Chondrocyte (in vitro differentiated cells): ENCODE measurements around the gene TANC1. TPM values are rescaled to one million over a fixed set of nuclear protein-coding genes. Genes with fewer than 3 reads are reported as not detected.
"Not testable (repeated sequence)": the region's sequence is repeated elsewhere in the genome, so short reads cannot be mapped to it uniquely, and the experiment has no call there.

Source experiments
- DNase-seq: peaks from one replicate; pipeline ENCODE4 v3.0.0; 2021; ENCODE audit warnings: mixed read lengths, low spot score
- H3K27ac Mint-ChIP-seq: one replicate; pipeline ENCODE4 v1.8.0; 2021; ENCODE audit warnings: mild to moderate bottlenecking, moderate library complexity, mixed read lengths; ENCODE audit not compliant: unreplicated experiment
- H3K27me3 Mint-ChIP-seq: 2 replicates; pipeline ENCODE4 v1.8.0; 2021; ENCODE audit warnings: low read depth, mixed read lengths
- H3K36me3 Mint-ChIP-seq: 2 replicates; pipeline ENCODE4 v1.8.0; 2021; ENCODE audit warnings: low read depth, mixed read lengths
- H3K4me1 Mint-ChIP-seq: 2 replicates; pipeline ENCODE4 v1.8.0; 2021; ENCODE audit warnings: low read depth, mild to moderate bottlenecking, mixed read lengths
- H3K4me3 Mint-ChIP-seq: one replicate; pipeline ENCODE4 v1.8.0; 2021; ENCODE audit warnings: mild to moderate bottlenecking, moderate library complexity, mixed read lengths; ENCODE audit not compliant: unreplicated experiment
- H3K9me3 Mint-ChIP-seq: 2 replicates; pipeline ENCODE4 v1.8.0; 2021; ENCODE audit warnings: low read depth, mixed read lengths
- total RNA-seq: library from RNA; stranded (reverse); gene quantifications from 3 replicates; pipeline ENCODE4 v1.2.1, GENCODE V29; 2021
- TF ChIP-seq, protein P1 (sequence below): fragments of 200-600 bp; sonication (generic); IDR thresholded peaks from 2 replicates; pipeline ENCODE4 v1.5.0; 2021; ENCODE audit warnings: antibody characterized with exemption, mild to moderate bottlenecking, moderate library complexity

The TANC1 gene
- total RNA-seq, 1 donor from 2014 or later, result 29.5 TPM

DNA sequence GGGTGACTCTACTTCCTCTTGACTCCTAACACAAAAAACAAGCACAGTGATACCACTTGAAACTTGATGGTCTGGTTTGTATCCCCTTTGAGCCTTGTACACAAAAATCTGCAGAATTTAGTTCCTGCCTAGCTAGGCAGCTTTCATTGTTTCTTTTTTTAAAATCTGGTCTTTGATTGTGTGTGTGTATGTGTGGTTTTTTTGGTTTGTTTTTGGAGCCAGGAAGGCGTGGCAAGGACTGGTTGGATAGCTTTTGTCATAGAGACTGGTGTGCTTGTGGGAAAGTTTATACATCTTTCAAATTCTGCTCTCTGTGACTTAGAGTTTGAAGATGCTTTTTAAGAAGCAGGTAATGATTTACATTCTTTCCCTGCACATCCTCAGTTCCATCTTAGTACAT lies 127.4 kb downstream of the TANC1 start:
- DNase-seq, result no peak
- Mint-ChIP-seq H3K27me3 (no peaks in the 10 kb centered on the region), H3K4me3 (no peak overlapping the region), H3K9me3 (peaks cover 7% of the 10 kb centered on the region), H3K27ac (peak overlapping the region; percentile 13), H3K4me1 (peaks cover 72% of the 10 kb centered on the region), H3K36me3 (peaks cover 3% of the 10 kb centered on the region)
- TF ChIP-seq, protein P1, sequence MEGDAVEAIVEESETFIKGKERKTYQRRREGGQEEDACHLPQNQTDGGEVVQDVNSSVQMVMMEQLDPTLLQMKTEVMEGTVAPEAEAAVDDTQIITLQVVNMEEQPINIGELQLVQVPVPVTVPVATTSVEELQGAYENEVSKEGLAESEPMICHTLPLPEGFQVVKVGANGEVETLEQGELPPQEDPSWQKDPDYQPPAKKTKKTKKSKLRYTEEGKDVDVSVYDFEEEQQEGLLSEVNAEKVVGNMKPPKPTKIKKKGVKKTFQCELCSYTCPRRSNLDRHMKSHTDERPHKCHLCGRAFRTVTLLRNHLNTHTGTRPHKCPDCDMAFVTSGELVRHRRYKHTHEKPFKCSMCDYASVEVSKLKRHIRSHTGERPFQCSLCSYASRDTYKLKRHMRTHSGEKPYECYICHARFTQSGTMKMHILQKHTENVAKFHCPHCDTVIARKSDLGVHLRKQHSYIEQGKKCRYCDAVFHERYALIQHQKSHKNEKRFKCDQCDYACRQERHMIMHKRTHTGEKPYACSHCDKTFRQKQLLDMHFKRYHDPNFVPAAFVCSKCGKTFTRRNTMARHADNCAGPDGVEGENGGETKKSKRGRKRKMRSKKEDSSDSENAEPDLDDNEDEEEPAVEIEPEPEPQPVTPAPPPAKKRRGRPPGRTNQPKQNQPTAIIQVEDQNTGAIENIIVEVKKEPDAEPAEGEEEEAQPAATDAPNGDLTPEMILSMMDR, result no peak

DNA sequence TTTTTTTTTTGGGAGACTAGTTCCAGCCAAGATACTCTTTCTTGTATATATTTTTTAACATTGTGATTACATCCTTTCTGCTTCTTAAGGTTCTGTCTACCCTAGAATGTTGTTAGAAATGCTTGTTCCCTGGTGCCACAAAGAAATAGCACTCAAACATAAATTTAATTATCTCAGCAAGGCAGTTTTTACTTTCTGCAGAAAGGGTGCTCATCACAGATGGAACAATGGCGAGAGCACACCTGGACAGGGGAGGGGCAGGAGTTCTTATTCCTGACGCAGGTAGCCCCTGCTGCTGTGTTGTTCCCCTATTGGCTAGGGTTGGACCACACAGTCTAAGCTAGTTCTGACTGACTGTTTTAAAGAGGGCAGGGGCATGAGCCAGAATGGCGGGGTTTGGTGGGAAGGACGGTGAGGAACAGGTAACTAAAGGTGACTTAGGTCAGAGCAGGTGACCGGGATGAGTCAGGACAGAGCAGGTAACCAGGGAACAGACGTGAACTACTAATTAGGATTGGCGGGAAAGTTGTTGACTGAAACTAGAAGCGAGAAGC lies 127.9 kb downstream of the TANC1 start:
- DNase-seq, H3K4me3 Mint-ChIP-seq, H3K27me3 Mint-ChIP-seq, H3K9me3 Mint-ChIP-seq, H3K27ac Mint-ChIP-seq, H3K36me3 Mint-ChIP-seq: not testable (repeated sequence)
- H3K4me1 Mint-ChIP-seq, result peaks cover 66% of the 10 kb centered on the region

DNA sequence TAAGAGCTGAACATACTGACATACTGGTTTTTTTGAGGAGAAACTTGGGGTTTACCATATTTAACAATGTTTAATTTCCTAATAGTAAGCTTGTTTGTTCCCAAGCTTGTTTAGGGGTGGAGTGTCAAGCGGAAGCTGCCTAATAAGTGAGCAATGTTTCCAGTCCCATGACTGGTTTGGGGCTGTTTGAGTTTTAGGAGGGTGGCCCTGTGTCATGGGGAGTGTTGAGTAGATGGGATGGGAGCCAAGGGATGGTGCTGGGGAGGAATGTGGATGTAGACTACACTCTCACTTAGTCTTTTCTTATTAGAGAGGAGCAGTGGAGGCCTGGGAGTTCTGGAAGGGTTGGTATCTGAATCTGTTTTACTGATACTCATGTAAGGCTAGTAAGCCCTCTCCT lies 128.5 kb downstream of the TANC1 start:
- Mint-ChIP-seq H3K27ac (peak overlapping the region; percentile 32), H3K4me1 (peaks cover 63% of the 10 kb centered on the region)

DNA sequence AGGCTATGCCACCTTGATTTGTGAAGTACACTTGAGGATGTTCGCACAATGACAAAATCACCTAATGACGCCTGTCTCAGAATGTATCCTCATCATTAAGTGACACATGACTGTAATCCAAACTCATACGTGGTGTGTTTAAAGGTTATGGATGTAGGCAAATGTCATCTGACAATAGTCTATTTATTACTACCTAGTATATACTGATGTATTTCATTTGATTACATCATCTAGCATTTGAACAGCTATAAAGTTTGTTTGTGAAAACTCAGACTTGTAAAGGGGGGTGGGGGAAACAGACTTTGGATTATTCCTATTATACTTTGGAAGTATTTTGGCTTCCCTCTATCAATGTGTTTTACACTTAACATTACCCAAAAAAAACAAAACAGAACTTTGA lies 129.9 kb downstream of the TANC1 start:
- Mint-ChIP-seq H3K4me1 (peaks cover 50% of the 10 kb centered on the region), H3K4me3 (no peak overlapping the region), H3K9me3 (peaks cover 7% of the 10 kb centered on the region), H3K27ac (peak overlapping the region; percentile 77), H3K27me3 (no peaks in the 10 kb centered on the region), H3K36me3 (peaks cover 6% of the 10 kb centered on the region)
- TF ChIP-seq, protein P1, result no peak
- DNase-seq, result no peak

More for the DNA sequence above, 128.5 kb downstream of the TANC1 start:
- TF ChIP-seq, protein P1, result no peak
- peaks cover 4% of the 10 kb centered on the region for H3K36me3 Mint-ChIP-seq
- H3K9me3 Mint-ChIP-seq, result peaks cover 7% of the 10 kb centered on the region
- no peak for DNase-seq
- no peak overlapping the region for H3K4me3 Mint-ChIP-seq
- H3K27me3 Mint-ChIP-seq, result no peaks in the 10 kb centered on the region

DNA sequence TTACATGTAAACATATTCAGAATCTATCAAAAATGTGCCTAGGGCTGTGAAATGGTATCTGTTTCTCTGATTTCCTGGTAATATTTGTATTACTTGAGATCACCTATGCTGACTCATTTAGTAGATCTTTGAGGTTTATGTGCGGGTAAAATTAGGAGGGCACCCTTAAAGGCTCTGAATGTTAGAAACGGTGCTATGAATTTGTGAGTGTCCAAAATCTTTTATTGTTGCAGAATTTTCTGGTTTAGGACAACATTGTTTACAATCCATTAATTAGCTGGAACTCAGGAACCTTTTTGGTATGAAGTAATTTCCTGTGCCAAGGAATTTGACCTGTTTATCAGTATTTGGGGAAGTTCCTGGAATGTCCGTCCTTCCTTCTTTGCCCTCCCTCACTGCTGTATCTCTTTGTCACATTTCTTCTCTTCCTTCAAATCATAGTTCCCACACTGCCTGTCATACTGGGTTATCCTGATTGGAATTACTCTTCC lies 130.5 kb downstream of the TANC1 start:
- H3K4me1 Mint-ChIP-seq, result peaks cover 44% of the 10 kb centered on the region
- H3K27me3 Mint-ChIP-seq, result no peaks in the 10 kb centered on the region
- peaks cover 7% of the 10 kb centered on the region for H3K9me3 Mint-ChIP-seq
- no peak overlapping the region for H3K4me3 Mint-ChIP-seq
- H3K27ac Mint-ChIP-seq, result peak overlapping the region; percentile 77
- DNase-seq, result no peak
- H3K36me3 Mint-ChIP-seq, result peaks cover 6% of the 10 kb centered on the region
- TF ChIP-seq, protein P1, result no peak
